Liver (tissue), 9 donors: ENCODE data around the gene DUS1L. TPM values are rescaled to one million over a fixed set of nuclear protein-coding genes. Genes with fewer than 3 reads are reported as not detected.

Source experiments
- DNase-seq: peaks from one replicate; pipeline ENCODE4 v3.0.0-alpha.2; 2017; ENCODE audit warnings: low spot score
- H3K27ac ChIP-seq, 2 donors: one replicate each; pipeline ENCODE4 v1.7.0; 2013; ENCODE audit warnings: inconsistent platforms in 2 of 2, low read length in 2 of 2, control low read depth in 1 of 2, low read depth in 1 of 2, mild to moderate bottlenecking in 1 of 2
- H3K27me3 ChIP-seq, 4 donors: one replicate each; pipeline versions ENCODE4 v1.6.1 to v1.7.0; 2013; ENCODE audit warnings: low read length in 3 of 4, inconsistent platforms in 1 of 4, mild to moderate bottlenecking in 1 of 4, moderate library complexity in 1 of 4; ENCODE audit not compliant: control insufficient read depth in 4 of 4, insufficient read depth in 4 of 4
- H3K36me3 ChIP-seq, 4 donors: one replicate each; pipeline versions ENCODE4 v1.6.1 to v1.7.0; 2013; ENCODE audit warnings: low read length in 3 of 4, mild to moderate bottlenecking in 3 of 4, low read depth in 1 of 4, moderate library complexity in 1 of 4; ENCODE audit not compliant: control insufficient read depth in 4 of 4, insufficient read depth in 3 of 4
- H3K4me1 ChIP-seq, 4 donors: one replicate each; pipeline versions ENCODE4 v1.6.1 to v1.7.0; 2013; ENCODE audit warnings: low read length in 3 of 4, mild to moderate bottlenecking in 3 of 4, moderate library complexity in 1 of 4; ENCODE audit not compliant: control insufficient read depth in 4 of 4, insufficient read depth in 4 of 4
- H3K4me3 ChIP-seq, 3 donors: one replicate each; pipeline versions ENCODE4 v1.6.1 to v1.7.0; 2013; ENCODE audit warnings: low read length in 3 of 3, control low read depth in 1 of 3, low read depth in 1 of 3, mild to moderate bottlenecking in 1 of 3
- H3K9ac ChIP-seq, 2 donors: one replicate each; pipeline ENCODE4 v1.7.0; 2013; ENCODE audit warnings: low read length in 2 of 2, mild to moderate bottlenecking in 2 of 2, moderate library complexity in 2 of 2, control low read depth in 1 of 2, low read depth in 1 of 2
- H3K9me3 ChIP-seq, 4 donors: one replicate each; pipeline versions ENCODE4 v1.6.1 to v1.7.0; 2013; ENCODE audit warnings: low read length in 3 of 4; ENCODE audit not compliant: control insufficient read depth in 4 of 4
- CTCF ChIP-seq: fragments of 150-350 bp; IDR thresholded peaks from 2 replicates; pipeline ENCODE4 v1.5.1; 2017; ENCODE audit warnings: improper control_type of control experiment, low read depth, low read length; ENCODE audit not compliant: missing input control
- EGR1 ChIP-seq, 2 donors: IDR thresholded peaks; 2 replicates each; pipeline ENCODE4 v1.6.1; 2016 to 2018; ENCODE audit warnings: antibody characterized with exemption in 2 of 2, low read depth in 2 of 2
- FOXA1 ChIP-seq: IDR thresholded peaks from 2 replicates; pipeline ENCODE4 v1.6.1; 2016; ENCODE audit warnings: antibody characterized with exemption
- FOXA2 ChIP-seq: IDR thresholded peaks from 2 replicates; pipeline ENCODE4 v1.6.1; 2016; ENCODE audit warnings: antibody characterized with exemption
- GABPA ChIP-seq, 2 donors: IDR thresholded peaks in 1 of 2; conservative IDR thresholded peaks in 1 of 2; 2 replicates each; pipeline ENCODE4 v1.6.1; 2016; ENCODE audit warnings: antibody characterized with exemption in 2 of 2, mild to moderate bottlenecking in 1 of 2, moderate library complexity in 1 of 2
- HNF4A ChIP-seq, 2 donors: conservative IDR thresholded peaks; 2 replicates each; pipeline ENCODE4 v1.6.1; 2016; ENCODE audit warnings: antibody characterized with exemption in 2 of 2, mild to moderate bottlenecking in 2 of 2
- HNF4G ChIP-seq: IDR thresholded peaks from 2 replicates; pipeline ENCODE4 v1.6.1; 2016; ENCODE audit warnings: antibody characterized with exemption
- JUND ChIP-seq, 2 donors: IDR thresholded peaks; 2 replicates each; pipeline ENCODE4 v1.6.1; 2016; ENCODE audit warnings: antibody characterized with exemption in 2 of 2
- MAX ChIP-seq: IDR thresholded peaks from 2 replicates; pipeline ENCODE4 v1.6.1; 2016; ENCODE audit warnings: antibody characterized with exemption
- NR2F2 ChIP-seq: IDR thresholded peaks from 2 replicates; pipeline ENCODE4 v1.6.1; 2016; ENCODE audit warnings: antibody characterized with exemption
- RAD21 ChIP-seq, 2 donors: IDR thresholded peaks; 2 replicates each; pipeline ENCODE4 v1.6.1; 2016; ENCODE audit warnings: antibody characterized with exemption in 2 of 2, mild to moderate bottlenecking in 2 of 2
- REST ChIP-seq: IDR thresholded peaks from 2 replicates; pipeline ENCODE4 v1.6.1; 2016; ENCODE audit warnings: antibody characterized with exemption, mild to moderate bottlenecking
- RXRA ChIP-seq, 2 donors: IDR thresholded peaks; 2 replicates each; pipeline ENCODE4 v1.6.1; 2017 to 2018; ENCODE audit warnings: antibody characterized with exemption in 2 of 2, mild to moderate bottlenecking in 1 of 2
- SP1 ChIP-seq: IDR thresholded peaks from 2 replicates; pipeline ENCODE4 v1.6.1; 2018; ENCODE audit warnings: antibody characterized with exemption, mild to moderate bottlenecking
- TAF1 ChIP-seq: conservative IDR thresholded peaks from 2 replicates; pipeline ENCODE4 v1.6.1; 2016; ENCODE audit warnings: antibody characterized with exemption, mild to moderate bottlenecking
- YY1 ChIP-seq: IDR thresholded peaks from 2 replicates; pipeline ENCODE4 v1.6.1; 2016; ENCODE audit warnings: antibody characterized with exemption, mild to moderate bottlenecking
- WGBS: extraction: QIAGEN DNeasy Blood & Tissue Kit; methylation state at CpG from one replicate; pipeline ENCODE4 v1.1.7; 2013; 5-methylcytosine and 5-hydroxymethylcytosine counted together
- polyA plus RNA-seq, 2 donors: library from polyadenylated mRNA; stranded (reverse) in 1 of 2; unstranded in 1 of 2; fragments of 200-250 nt in 1 of 2; fragments of >200 nt in 1 of 2; fragmentation: Nextera tagmentation in 1 of 2; extraction: Ambion mirVana in 1 of 2; gene quantifications; one replicate each; pipeline versions ENCODE4 v1.2.1 to v1.2.3, GENCODE V29; 2013 to 2015
- total RNA-seq, 2 donors: library from RNA; depleted of rRNA; stranded (reverse); fragments of >200 nt; gene quantifications; one replicate each; pipeline ENCODE4 v1.2.3, GENCODE V29; 2014
- TF ChIP-seq, protein P1 (sequence below): IDR thresholded peaks from 2 replicates; pipeline ENCODE4 v1.6.1; 2016; ENCODE audit warnings: antibody characterized with exemption
- TF ChIP-seq, protein P2 (sequence below): IDR thresholded peaks from 2 replicates; pipeline ENCODE4 v1.6.1; 2016; ENCODE audit warnings: antibody characterized with exemption
- donor health status: healthy.
- donor health status: healthy.
- donor health status: healthy.
- donor health status: healthy.
- donor health status: healthy.

Gene DUS1L
- total and polyA plus RNA-seq, 4 donors: 40.6 to 74.7 (median 53.3) TPM

- DNase-seq: no peak
- no peaks in the 10 kb centered on the region for H3K9me3 ChIP-seq
- no peaks in the 10 kb centered on the region for H3K27me3 ChIP-seq
- H3K4me1 ChIP-seq: peaks cover 17 to 64% (median 40%) of the 10 kb centered on the region in 4 donors
- WGBS: 69% methylated on average over 38 of the region's 38 CpGs
- H3K9ac ChIP-seq: no peak overlapping the region
- H3K4me3 ChIP-seq: no peak overlapping the region
- H3K27ac ChIP-seq: no peak overlapping the region
- TF ChIP-seq FOXA2 (no peak), JUND (IDR thresholded peaks at IDR 0.05) (no peak), YY1 (no peak), TAF1 (no peak), GABPA (IDR thresholded peaks at IDR 0.05 in 1 of 2, conservative IDR thresholded peaks at IDR 0.05 in 1 of 2) (no peak), CTCF (no peak), HNF4G (no peak), REST (no peak), EGR1 (IDR thresholded peaks at IDR 0.05; ENCODE audit: low read depth in 2 of 2) (no peak), FOXA1 (no peak), HNF4A (conservative IDR thresholded peaks at IDR 0.05) (no peak), RAD21 (IDR thresholded peaks at IDR 0.05) (no peak), SP1 (no peak), RXRA (IDR thresholded peaks at IDR 0.05) (no peak), NR2F2 (no peak), MAX (no peak)
- TF ChIP-seq, protein P1, sequence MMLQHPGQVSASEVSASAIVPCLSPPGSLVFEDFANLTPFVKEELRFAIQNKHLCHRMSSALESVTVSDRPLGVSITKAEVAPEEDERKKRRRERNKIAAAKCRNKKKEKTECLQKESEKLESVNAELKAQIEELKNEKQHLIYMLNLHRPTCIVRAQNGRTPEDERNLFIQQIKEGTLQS: no peak
- TF ChIP-seq, protein P2, sequence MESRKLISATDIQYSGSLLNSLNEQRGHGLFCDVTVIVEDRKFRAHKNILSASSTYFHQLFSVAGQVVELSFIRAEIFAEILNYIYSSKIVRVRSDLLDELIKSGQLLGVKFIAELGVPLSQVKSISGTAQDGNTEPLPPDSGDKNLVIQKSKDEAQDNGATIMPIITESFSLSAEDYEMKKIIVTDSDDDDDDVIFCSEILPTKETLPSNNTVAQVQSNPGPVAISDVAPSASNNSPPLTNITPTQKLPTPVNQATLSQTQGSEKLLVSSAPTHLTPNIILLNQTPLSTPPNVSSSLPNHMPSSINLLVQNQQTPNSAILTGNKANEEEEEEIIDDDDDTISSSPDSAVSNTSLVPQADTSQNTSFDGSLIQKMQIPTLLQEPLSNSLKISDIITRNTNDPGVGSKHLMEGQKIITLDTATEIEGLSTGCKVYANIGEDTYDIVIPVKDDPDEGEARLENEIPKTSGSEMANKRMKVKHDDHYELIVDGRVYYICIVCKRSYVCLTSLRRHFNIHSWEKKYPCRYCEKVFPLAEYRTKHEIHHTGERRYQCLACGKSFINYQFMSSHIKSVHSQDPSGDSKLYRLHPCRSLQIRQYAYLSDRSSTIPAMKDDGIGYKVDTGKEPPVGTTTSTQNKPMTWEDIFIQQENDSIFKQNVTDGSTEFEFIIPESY: no peak
- H3K36me3 ChIP-seq: peaks cover 0 to 5% (median 1%) of the 10 kb centered on the region in 4 donors
Observed at GRCh38 chr17:82033359-82034085, 32.1 kb downstream of the DUS1L start.
